Endothelial cell of umbilical vein (primary cell): Measurements from ENCODE around the gene SLAIN2. TPM values are rescaled to one million over a fixed set of nuclear protein-coding genes. Genes with fewer than 3 reads are reported as not detected.
A peak's percentile ranks its signal among the peaks of the same experiment; 100 is the strongest.

Source experiments
- BruUV-seq: library from RNA; stranded (reverse); fragments of 400-500 nt; replicated peaks from 2 replicates; lab custom pipeline; 2021; lab: Mats Ljungman, UMichigan
- CTCF ChIA-PET: fragments of 300-600, 350-600 bp; sonication (Branson Sonifier 250); formaldehyde crosslinking; loops from one replicate; lab custom pipeline; 2021; ENCODE audit warnings: antibody characterized with exemption, inconsistent platforms; lab: Charles Lee
- POLR2A ChIA-PET: fragments of 300-600, 350-600 bp; sonication (Branson Sonifier 250); formaldehyde crosslinking; loops from one replicate; lab custom pipeline; 2021; ENCODE audit warnings: antibody characterized with exemption, inconsistent platforms; lab: Charles Lee
- DNase-seq: peaks from one replicate; pipeline ENCODE4 v3.0.0-alpha.2; 2011; ENCODE audit warnings: low read depth, low spot score
- FAIRE-seq: peaks from 2 replicates; lab custom pipeline; 2011; peaks lifted over from hg19 to GRCh38; lab: Jason Lieb, UNC
- H2AFZ ChIP-seq: 2 replicates; pipeline ENCODE4 v1.6.0; 2012; ENCODE audit warnings: low read depth, low read length, control low read depth, inconsistent platforms
- H3K27ac ChIP-seq: 2 replicates; pipeline ENCODE4 v1.5.1; 2011; ENCODE audit warnings: low read depth, mild to moderate bottlenecking, control low read depth, low read length, moderate library complexity; ENCODE audit not compliant: insufficient read depth
- H3K27me3 ChIP-seq, 2 experiments: 2 replicates each; pipeline versions ENCODE4 v1.6.0 to v1.6.1; 2011; ENCODE audit warnings: low read length in 2 of 2, mixed read lengths in 1 of 2; ENCODE audit not compliant: control insufficient read depth in 2 of 2, insufficient read depth in 2 of 2
- H3K36me3 ChIP-seq, 2 experiments: 2 replicates in 1 of 2; 3 replicates in 1 of 2; pipeline ENCODE4 v1.5.1; 2011; ENCODE audit warnings: low read length in 2 of 2, mild to moderate bottlenecking in 1 of 2, moderate library complexity in 1 of 2; ENCODE audit not compliant: control insufficient read depth in 2 of 2, insufficient read depth in 2 of 2; ENCODE audit errors: extremely low read depth in 1 of 2
- H3K4me1 ChIP-seq: 3 replicates; pipeline ENCODE4 v1.5.1; 2011; ENCODE audit warnings: mild to moderate bottlenecking, low read length; ENCODE audit not compliant: control insufficient read depth, insufficient read depth; ENCODE audit errors: extremely low read depth
- H3K4me2 ChIP-seq: 2 replicates; pipeline ENCODE4 v1.6.1; 2011; ENCODE audit warnings: low read length, control low read depth, mixed read lengths; ENCODE audit not compliant: insufficient read depth
- H3K4me3 ChIP-seq, 3 experiments: fragments of 200-600 bp in 1 of 3; sonication (generic), shearing (Covaris generic) in 1 of 3; replicated peaks in 1 of 3; 2 replicates each; pipeline ENCODE4 v1.5.1; 2011 to 2016; ENCODE audit warnings: control low read depth in 3 of 3, low read length in 3 of 3, mild to moderate bottlenecking in 2 of 3, inconsistent platforms in 1 of 3, low read depth in 1 of 3, moderate library complexity in 1 of 3; ENCODE audit not compliant: insufficient read depth in 1 of 3
- H3K79me2 ChIP-seq: 2 replicates; pipeline ENCODE4 v1.6.0; 2012; ENCODE audit warnings: low read length, inconsistent platforms; ENCODE audit not compliant: control insufficient read depth, insufficient read depth
- H3K9ac ChIP-seq: replicated peaks from 2 replicates; pipeline ENCODE3; 2011; ENCODE audit warnings: low read length, control low read depth; ENCODE audit not compliant: insufficient read depth; ENCODE audit errors: extremely low read depth
- H3K9me1 ChIP-seq: replicated peaks from 3 replicates; pipeline ENCODE4 v1.6.0; 2011; ENCODE audit warnings: mild to moderate bottlenecking, low read length; ENCODE audit not compliant: control insufficient read depth, insufficient read depth; ENCODE audit errors: extremely low read depth
- H3K9me3 ChIP-seq: replicated peaks from 2 replicates; pipeline ENCODE4 v1.5.1; 2012; ENCODE audit warnings: low read length, inconsistent platforms; ENCODE audit not compliant: control insufficient read depth, insufficient read depth
- H4K20me1 ChIP-seq: replicated peaks from 2 replicates; pipeline ENCODE3; 2011; ENCODE audit warnings: mild to moderate bottlenecking, low read length; ENCODE audit not compliant: control insufficient read depth, insufficient read depth; ENCODE audit errors: extremely low read depth
- CTCF ChIP-seq, 2 donors: IDR thresholded peaks; 1 replicate in 1 of 2; 2 replicates in 1 of 2; pipeline ENCODE4 v1.5.1; 2011; ENCODE audit warnings: low read length in 2 of 2, mild to moderate bottlenecking in 2 of 2, moderate library complexity in 2 of 2, control low read depth in 1 of 2, inconsistent platforms in 1 of 2, low read depth in 1 of 2; ENCODE audit not compliant: insufficient read depth in 1 of 2; ENCODE audit errors: extremely low read depth in 1 of 2
- EZH2 ChIP-seq: IDR thresholded peaks from 2 replicates; pipeline ENCODE4 v1.6.1; 2012; ENCODE audit warnings: borderline replicate concordance, low read depth, mild to moderate bottlenecking, moderate library complexity, low read length, inconsistent platforms; ENCODE audit not compliant: severe bottlenecking
- FOS ChIP-seq: IDR thresholded peaks from 2 replicates; pipeline ENCODE4 v1.6.1; 2011; ENCODE audit warnings: mild to moderate bottlenecking, low read length, moderate library complexity, borderline replicate concordance; ENCODE audit not compliant: insufficient read depth
- GATA2 ChIP-seq: IDR thresholded peaks from 2 replicates; pipeline ENCODE4 v1.7.0; 2011; ENCODE audit warnings: low read depth, mild to moderate bottlenecking, moderate library complexity, mixed read lengths, low read length; ENCODE audit not compliant: insufficient read length, insufficient read depth
- JUN ChIP-seq: IDR thresholded peaks from 2 replicates; pipeline ENCODE4 v1.6.1; 2011; ENCODE audit warnings: borderline replicate concordance, low read depth; ENCODE audit not compliant: insufficient read length, insufficient read depth
- MAX ChIP-seq: IDR thresholded peaks from 2 replicates; pipeline ENCODE4 v1.6.1; 2011; ENCODE audit not compliant: insufficient read depth, insufficient read length
- MYC ChIP-seq: IDR thresholded peaks from one replicate; pipeline ENCODE4 v1.6.1; 2011; ENCODE audit warnings: mild to moderate bottlenecking, low read depth, low read length
- POLR2A ChIP-seq: IDR thresholded peaks from 2 replicates; pipeline ENCODE4 v1.6.1; 2012; ENCODE audit warnings: low read depth, mild to moderate bottlenecking, control low read depth, low read length
- POLR2AphosphoS5 ChIP-seq: IDR thresholded peaks from 2 replicates; pipeline ENCODE4 v1.6.1; 2012; ENCODE audit warnings: low read depth, mild to moderate bottlenecking, control low read depth, low read length, moderate library complexity; ENCODE audit not compliant: insufficient read depth
- dilution Hi-C: fragments of 300-500 bp; cut with MboI; formaldehyde crosslinking; loops from one replicate; pipeline ENCODE4 v1.15.0; 2019; ENCODE audit warnings: low sequenced_read_pairs; ENCODE audit not compliant: extremely low pct_ligation_motif_present
- intact Hi-C: fragments of 100-400 bp; cut with micrococcal nuclease; formaldehyde crosslinking; loops from one replicate; pipeline ENCODE4 v1.10.0; 2022
- polyA plus RNA-seq, 4 experiments: library from polyadenylated mRNA; depleted of rRNA in 3 of 4; stranded (reverse) in 3 of 4; unstranded in 1 of 4; fragments of >200 nt; gene quantifications; 2 replicates each; pipeline versions ENCODE4 v1.2.1 to v1.2.3, GENCODE V29; 2011 to 2012; ENCODE audit warnings: missing spikeins in 1 of 4
- total RNA-seq: library from RNA; stranded (reverse); gene quantifications from 2 replicates; pipeline ENCODE4 v1.2.3, GENCODE V29; 2021

SLAIN2 gene
- total and polyA plus RNA-seq, 2 donors (not counting 3 experiments of a cell fraction or from before 2014, with no cell fraction given): 27.4 to 49.5 TPM

- peaks cover 25% of the 10 kb centered on the region for H3K4me1 ChIP-seq
- H3K9ac ChIP-seq: no peak overlapping the region
- ChIA-PET CTCF (interaction anchor here (1.5 to 2.1 kb wide), 2 partner anchors 24 to 32 kb away, joined by 3 to 9 read pairs; no protein-coding TSS in a partner anchor), POLR2A (no interaction called here)
- TF ChIP-seq MAX (no peak), CTCF (IDR thresholded peaks at IDR 0.05; ENCODE audit: extremely low read depth in 1 of 2, insufficient read depth in 1 of 2, low read depth in 1 of 2, low read length in 2 of 2) (no peak), POLR2A (no peak), GATA2 (no peak), FOS (no peak), JUN (no peak), EZH2 (no peak), POLR2AphosphoS5 (no peak), MYC (no peak)
- H3K4me2 ChIP-seq: peak overlapping the region; percentile 80
- no peaks in the 10 kb centered on the region for H3K9me3 ChIP-seq
- no peaks in the 10 kb centered on the region for H3K27me3 ChIP-seq
- H3K9me1 ChIP-seq: peaks cover 2% of the 10 kb centered on the region
- H4K20me1 ChIP-seq: peaks cover 2% of the 10 kb centered on the region
- no peak overlapping the region for H3K27ac ChIP-seq
- intact Hi-C loops (loop anchor here (10.0 kb wide), 1 partner anchor 429 kb away; the partner anchor contains the start of gene NFXL1), dilution Hi-C loops (no loop called here)
- H2AFZ ChIP-seq: no peak overlapping the region
- TSS peak; percentile 24 for BruUV-seq
- peaks cover 65% of the 10 kb centered on the region for H3K79me2 ChIP-seq
- H3K4me3 ChIP-seq: peak overlapping the region in 1 of 3 experiments; percentile 79
- no peak for FAIRE-seq
- DNase-seq: no peak
- no peaks in the 10 kb centered on the region for H3K36me3 ChIP-seq
These were observed 2.2 kb downstream of the SLAIN2 start for GRCh38 chr4:48343551-48343950.
